ENCODE data around the gene GFPT2. TPM values are rescaled to one million over a fixed set of nuclear protein-coding genes. Genes with fewer than 3 reads are reported as not detected.

GFPT2 gene
- polyA plus RNA-seq, 2 of the 4 experiments (the other 2 are of a cell fraction), result 24.4 to 38.0 TPM

DNA sequence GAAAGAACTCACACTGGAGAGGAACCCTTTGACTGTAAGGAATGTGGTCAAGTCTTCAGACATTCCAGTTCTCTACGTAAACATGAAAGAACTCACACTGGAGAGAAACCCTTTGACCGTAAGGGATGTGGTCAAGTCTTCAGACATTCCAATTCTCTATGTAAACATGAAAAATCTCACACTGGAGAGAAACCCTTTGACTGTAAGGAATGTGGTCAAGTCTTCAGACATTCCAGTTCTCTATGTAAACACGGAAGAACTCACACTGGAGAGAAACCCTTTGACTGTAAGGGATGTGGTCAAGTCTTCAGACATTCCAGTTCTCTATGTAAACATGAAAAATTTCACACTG is 93.9 kb downstream of the GFPT2 start:
- 44% methylated on average over 3 of the region's 3 CpGs for WGBS (ENCODE audit: missing lambda C conversion rate)
- Histone ChIP-seq H3K4me1 (no peaks in the 10 kb centered on the region), H3K27ac (no peak overlapping the region), H3K9me3 (peaks cover 97% of the 10 kb centered on the region), H3K4me2 (no peak overlapping the region), H3K4me3 (no peak overlapping the region)
- CTCF ChIA-PET, result interaction anchor here (0.9 kb wide), 1 partner anchor 31 kb away, joined by 4 read pairs; no protein-coding TSS in a partner anchor
- FAIRE-seq (no peak), DNase-seq (ENCODE audit: low read depth in 1 of 2, low spot score in 1 of 2) (peak in 1 of 2 experiments; percentile 48), ATAC-seq (no peak)
- POLR2A ChIA-PET, result no interaction called here
- TF ChIP-seq MYC (IDR thresholded peaks at IDR 0.05; ENCODE audit: borderline replicate concordance, low read length), result no peak
- TF ChIP-seq, protein P1, sequence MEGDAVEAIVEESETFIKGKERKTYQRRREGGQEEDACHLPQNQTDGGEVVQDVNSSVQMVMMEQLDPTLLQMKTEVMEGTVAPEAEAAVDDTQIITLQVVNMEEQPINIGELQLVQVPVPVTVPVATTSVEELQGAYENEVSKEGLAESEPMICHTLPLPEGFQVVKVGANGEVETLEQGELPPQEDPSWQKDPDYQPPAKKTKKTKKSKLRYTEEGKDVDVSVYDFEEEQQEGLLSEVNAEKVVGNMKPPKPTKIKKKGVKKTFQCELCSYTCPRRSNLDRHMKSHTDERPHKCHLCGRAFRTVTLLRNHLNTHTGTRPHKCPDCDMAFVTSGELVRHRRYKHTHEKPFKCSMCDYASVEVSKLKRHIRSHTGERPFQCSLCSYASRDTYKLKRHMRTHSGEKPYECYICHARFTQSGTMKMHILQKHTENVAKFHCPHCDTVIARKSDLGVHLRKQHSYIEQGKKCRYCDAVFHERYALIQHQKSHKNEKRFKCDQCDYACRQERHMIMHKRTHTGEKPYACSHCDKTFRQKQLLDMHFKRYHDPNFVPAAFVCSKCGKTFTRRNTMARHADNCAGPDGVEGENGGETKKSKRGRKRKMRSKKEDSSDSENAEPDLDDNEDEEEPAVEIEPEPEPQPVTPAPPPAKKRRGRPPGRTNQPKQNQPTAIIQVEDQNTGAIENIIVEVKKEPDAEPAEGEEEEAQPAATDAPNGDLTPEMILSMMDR (IDR thresholded peaks at IDR 0.05), result no peak
- TF ChIP-seq, protein P2, sequence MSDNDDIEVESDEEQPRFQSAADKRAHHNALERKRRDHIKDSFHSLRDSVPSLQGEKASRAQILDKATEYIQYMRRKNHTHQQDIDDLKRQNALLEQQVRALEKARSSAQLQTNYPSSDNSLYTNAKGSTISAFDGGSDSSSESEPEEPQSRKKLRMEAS (IDR thresholded peaks at IDR 0.05), result no peak
- no peak for TF ChIP-seq FOSB (CRISPR knock-in tag; IDR thresholded peaks at IDR 0.05)
- TF ChIP-seq, protein P3, sequence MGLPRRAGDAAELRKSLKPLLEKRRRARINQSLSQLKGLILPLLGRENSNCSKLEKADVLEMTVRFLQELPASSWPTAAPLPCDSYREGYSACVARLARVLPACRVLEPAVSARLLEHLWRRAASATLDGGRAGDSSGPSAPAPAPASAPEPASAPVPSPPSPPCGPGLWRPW (IDR thresholded peaks at IDR 0.05), result peak; percentile 10; the same call in 1 of the 2 replicates
- TF ChIP-seq, protein P4, sequence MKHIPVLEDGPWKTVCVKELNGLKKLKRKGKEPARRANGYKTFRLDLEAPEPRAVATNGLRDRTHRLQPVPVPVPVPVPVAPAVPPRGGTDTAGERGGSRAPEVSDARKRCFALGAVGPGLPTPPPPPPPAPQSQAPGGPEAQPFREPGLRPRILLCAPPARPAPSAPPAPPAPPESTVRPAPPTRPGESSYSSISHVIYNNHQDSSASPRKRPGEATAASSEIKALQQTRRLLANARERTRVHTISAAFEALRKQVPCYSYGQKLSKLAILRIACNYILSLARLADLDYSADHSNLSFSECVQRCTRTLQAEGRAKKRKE (CRISPR knock-in tag; IDR thresholded peaks at IDR 0.05; ENCODE audit: low read depth), result no peak
- TF ChIP-seq POLR2A (IDR thresholded peaks at IDR 0.05; ENCODE audit: low read length), result no peak
- TF ChIP-seq, protein P5, sequence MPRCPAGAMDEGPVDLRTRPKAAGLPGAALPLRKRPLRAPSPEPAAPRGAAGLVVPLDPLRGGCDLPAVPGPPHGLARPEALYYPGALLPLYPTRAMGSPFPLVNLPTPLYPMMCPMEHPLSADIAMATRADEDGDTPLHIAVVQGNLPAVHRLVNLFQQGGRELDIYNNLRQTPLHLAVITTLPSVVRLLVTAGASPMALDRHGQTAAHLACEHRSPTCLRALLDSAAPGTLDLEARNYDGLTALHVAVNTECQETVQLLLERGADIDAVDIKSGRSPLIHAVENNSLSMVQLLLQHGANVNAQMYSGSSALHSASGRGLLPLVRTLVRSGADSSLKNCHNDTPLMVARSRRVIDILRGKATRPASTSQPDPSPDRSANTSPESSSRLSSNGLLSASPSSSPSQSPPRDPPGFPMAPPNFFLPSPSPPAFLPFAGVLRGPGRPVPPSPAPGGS (IDR thresholded peaks at IDR 0.05), result no peak
- 0 out of 2 replicates have a peak, but pooled peaks have one; percentile 18 for TF ChIP-seq GATA3 (IDR thresholded peaks at IDR 0.05; ENCODE audit: borderline replicate concordance)
- TF ChIP-seq HEYL (CRISPR knock-in tag; IDR thresholded peaks at IDR 0.05), result no peak
- no peak for TF ChIP-seq NFE2L2 (conservative IDR thresholded peaks at IDR 0.05; ENCODE audit: low read length)
- TF ChIP-seq CEBPB (IDR thresholded peaks at IDR 0.05), result no peak
- TF ChIP-seq KDM1A (IDR thresholded peaks at IDR 0.05; ENCODE audit: low read depth), result peak; percentile 52; the same call in 1 of the 2 replicates
- no peak for TF ChIP-seq MAFK (IDR thresholded peaks at IDR 0.05; ENCODE audit: partially characterized antibody)
- no peak for TF ChIP-seq FOSL2 (IDR thresholded peaks at IDR 0.05)
- no peak for TF ChIP-seq FOSL2 (CRISPR knock-in tag; IDR thresholded peaks at IDR 0.05)
- TF ChIP-seq CBX2 (IDR thresholded peaks at IDR 0.05; ENCODE audit: borderline replicate concordance, low read depth), result no peak
- no peak for TF ChIP-seq SMC3 (IDR thresholded peaks at IDR 0.05)
- TF ChIP-seq HDAC2 (IDR thresholded peaks at IDR 0.05), result no peak
- TF ChIP-seq ESRRA (IDR thresholded peaks at IDR 0.05; ENCODE audit: borderline replicate concordance, low read length), result no peak
- no peak for TF ChIP-seq ZSCAN20 (CRISPR knock-in tag; IDR thresholded peaks at IDR 0.05)
- TF ChIP-seq, protein P6, sequence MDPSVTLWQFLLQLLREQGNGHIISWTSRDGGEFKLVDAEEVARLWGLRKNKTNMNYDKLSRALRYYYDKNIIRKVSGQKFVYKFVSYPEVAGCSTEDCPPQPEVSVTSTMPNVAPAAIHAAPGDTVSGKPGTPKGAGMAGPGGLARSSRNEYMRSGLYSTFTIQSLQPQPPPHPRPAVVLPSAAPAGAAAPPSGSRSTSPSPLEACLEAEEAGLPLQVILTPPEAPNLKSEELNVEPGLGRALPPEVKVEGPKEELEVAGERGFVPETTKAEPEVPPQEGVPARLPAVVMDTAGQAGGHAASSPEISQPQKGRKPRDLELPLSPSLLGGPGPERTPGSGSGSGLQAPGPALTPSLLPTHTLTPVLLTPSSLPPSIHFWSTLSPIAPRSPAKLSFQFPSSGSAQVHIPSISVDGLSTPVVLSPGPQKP (IDR thresholded peaks at IDR 0.05; ENCODE audit: low read depth, low read length), result no peak
- no peak for TF ChIP-seq EP300 (IDR thresholded peaks at IDR 0.05)
- TF ChIP-seq NPAS2 (CRISPR knock-in tag; IDR thresholded peaks at IDR 0.05; ENCODE audit: borderline replicate concordance), result no peak
